Limb (tissue), 2 donors: Measurements from ENCODE around the gene D2HGDH.

Experiments used
- DNase-seq, 2 donors: peaks; one replicate each; pipeline ENCODE4 v3.0.0-alpha.2; 2016; ENCODE audit errors: extremely low spot score in 2 of 2

Gene D2HGDH

DNA sequence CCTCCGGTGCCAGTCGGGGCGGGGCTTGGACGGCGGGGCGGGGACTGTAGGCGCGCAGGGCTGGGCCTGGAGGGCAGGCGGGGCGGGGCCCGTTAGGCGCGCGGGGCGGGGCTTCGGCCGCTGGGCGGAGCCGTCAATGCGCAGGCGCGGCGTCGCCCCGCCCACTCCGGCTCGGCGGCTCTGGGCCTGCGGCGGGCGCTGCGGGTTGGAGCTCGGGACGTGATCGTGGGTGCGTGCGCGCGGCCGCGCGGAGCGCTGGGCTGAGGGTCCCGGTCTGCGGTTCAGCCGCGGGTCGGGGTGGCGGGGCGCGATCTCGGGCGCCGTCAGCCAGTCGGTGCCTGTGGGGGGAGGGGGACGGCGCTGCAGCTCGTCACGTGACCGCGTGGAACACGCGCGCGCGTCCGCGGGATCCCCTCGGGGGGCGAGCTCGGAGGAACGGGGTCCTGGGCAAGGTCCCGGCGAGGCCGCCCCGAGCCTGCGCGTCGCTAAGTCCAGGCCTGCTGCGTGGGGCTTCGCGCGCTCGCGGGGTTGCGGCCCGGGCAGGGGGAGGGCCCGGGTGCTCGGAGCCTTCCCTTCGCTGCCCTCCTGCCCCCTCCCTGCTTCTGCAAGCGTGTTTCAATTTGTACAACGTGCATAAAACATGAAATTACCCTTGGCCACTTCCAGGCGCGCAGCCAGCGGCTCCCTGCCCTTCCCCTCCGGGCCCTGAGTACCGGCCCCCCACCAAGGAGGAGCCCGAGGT lies at the start of gene D2HGDH:
D2HGDH (plus strand) TSS at position 164 of the 742 bp plus-strand sequence. CDS start 595 bp downstream, outside the sequence.
- peak; percentile 87 to 96 for DNase-seq

DNA sequence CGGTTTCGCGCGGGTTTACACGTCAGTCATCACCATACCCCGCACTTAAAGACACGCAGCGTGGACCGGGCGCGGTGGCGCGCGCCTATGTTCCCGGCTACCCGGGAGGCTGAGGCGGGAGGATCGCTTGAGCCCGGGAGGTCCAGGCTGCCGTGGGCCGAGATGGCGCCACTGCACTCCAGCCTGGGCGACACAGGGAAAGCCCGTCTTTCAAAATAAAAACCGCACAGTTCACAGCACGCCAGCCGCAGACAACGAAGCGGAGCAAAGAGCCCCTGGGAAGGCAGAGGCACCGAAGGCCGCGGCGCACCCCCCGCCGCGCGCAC lies 48.1 kb upstream of the D2HGDH start:
- no peak for DNase-seq

DNA sequence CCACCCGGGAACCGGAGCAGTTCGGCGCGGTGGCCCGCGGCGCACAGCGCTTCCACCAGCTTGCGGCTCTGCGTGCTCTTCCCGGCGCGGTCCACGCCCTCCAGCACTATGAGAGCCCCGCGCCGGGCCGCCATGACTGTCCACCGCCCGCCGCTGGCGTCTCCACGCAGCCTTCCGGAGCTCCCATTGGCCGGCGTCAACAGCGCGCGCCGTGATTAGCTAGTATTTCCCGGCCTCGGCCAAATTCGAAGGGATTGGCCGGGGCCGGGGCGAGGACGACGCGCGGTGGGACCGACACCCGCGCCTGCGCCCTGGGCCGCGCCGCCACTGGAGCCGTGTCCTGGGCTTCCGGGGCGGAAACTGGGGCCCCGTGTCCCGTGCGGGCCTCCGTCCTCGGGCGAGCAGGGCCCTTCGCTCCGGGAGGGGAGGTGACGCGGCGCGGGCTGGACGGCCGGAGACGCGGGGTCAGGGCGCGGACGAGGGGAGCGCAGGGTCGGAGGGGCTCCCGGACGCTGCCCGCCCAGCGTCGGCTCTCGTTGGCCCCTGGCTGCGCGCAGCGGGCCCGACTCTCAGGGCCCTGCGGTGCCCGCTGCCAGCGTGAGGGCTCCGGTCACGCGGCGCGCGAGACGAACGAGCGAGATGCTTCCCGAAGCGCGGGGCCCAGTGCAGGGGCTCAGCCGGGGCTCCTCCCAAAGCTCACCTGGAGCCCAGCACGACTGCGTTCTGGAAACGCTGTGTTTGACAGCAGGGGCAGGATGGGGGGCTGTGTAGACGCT lies 47.6 kb upstream of the D2HGDH start, which contains the start of gene DTYMK:
DTYMK (minus strand) TSS at position 166 of the 776 bp plus-strand sequence; CDS start at position 134, 32 bp downstream.
- DNase-seq, result peak; percentile 97 to 98

DNA sequence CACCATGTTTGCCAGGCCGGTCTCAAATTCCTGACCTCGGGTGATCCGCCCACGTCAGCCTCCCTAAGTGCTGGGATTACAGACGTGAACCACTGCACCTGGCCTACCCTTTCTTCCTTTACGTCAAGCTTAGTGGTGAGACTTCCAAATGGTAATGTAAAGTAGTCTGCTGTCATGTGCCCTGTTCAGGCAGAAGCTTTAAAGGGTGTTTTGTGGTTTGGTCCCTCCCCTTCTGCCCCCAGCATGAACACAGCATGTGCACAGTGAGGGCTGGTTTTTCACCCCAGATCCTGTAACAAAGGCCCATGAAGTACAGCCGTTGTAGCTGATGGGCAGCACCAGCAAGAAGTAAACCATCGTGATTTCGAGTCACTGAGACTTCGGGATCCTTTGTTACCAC lies 45.1 kb upstream of the D2HGDH start:
- DNase-seq, result no peak

DNA sequence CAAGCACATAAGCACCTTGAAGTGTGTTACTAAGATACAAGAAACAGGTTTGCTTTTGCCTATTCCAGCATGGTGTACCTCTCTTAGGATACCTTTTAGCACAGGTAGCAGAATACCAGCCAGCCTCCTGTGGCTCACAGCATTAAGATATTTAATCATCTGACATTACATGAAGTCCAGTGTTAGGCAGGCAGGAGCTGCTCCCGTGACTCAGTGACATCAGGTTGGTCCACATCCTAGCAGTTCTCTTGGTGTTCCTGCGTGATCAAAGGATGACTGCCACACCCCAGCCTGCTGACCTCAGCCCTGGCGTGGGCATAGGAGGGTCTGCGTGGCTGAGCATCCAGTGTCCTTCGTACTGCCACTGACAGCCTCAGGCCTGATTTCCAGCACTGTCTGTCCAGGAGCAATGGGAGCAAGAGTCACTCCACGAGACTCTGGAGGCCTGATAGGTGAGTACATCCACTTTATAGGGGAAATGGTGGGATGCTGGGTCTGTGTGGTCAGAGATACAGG lies 44.2 kb upstream of the D2HGDH start:
- DNase-seq, result no peak

DNA sequence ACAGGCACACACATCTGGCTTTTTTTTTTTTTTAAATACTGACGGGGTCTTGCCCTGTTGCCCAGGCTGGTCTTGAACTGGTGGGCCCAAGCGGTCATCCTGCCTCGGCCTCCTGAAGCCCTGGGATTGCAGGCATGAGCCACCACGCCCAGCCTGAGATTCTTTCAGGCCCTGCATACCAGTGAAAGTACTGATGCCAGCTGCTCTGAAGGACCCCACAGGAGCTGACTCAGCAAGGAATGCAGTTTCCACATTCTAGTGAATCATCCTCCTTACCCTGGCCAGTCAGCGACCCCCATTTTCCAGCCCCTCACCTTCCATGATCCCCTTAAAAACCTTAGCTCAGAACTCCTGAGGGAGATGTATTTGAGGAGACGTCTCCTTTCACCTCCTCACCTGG lies 42.0 kb upstream of the D2HGDH start:
- no peak for DNase-seq

DNA sequence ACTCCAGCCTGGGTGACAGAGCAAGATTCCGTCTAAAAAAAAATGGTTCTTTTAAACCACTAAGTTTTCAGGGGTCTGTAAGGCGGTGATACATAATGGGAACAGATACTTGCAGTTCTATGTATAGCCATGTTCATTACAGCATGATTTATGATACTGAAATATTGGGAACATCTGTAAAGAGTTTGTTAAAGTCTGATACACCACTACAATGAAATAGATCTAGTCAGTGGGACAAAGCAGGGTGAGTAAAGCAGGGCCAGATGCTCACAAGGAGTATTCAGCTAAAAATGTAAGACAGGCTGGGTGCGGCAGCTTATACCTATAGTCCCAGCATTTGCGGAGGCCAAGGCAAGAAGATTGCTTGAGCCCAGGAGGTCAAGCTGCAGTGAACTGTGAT lies 38.8 kb upstream of the D2HGDH start:
- no peak for DNase-seq

DNA sequence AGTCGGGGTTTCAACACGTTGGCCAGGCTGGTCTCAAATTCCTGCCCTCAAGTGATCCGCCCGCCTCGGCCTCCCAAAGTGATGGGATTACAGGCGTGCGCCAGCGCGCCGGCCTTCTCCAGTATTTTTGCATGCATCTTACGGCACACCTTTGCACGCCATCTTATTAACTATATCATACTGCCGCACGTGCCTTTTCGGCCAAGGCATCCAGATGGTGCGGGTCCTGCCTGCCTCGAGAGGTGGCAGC lies 33.4 kb upstream of the D2HGDH start:
- no peak for DNase-seq

DNA sequence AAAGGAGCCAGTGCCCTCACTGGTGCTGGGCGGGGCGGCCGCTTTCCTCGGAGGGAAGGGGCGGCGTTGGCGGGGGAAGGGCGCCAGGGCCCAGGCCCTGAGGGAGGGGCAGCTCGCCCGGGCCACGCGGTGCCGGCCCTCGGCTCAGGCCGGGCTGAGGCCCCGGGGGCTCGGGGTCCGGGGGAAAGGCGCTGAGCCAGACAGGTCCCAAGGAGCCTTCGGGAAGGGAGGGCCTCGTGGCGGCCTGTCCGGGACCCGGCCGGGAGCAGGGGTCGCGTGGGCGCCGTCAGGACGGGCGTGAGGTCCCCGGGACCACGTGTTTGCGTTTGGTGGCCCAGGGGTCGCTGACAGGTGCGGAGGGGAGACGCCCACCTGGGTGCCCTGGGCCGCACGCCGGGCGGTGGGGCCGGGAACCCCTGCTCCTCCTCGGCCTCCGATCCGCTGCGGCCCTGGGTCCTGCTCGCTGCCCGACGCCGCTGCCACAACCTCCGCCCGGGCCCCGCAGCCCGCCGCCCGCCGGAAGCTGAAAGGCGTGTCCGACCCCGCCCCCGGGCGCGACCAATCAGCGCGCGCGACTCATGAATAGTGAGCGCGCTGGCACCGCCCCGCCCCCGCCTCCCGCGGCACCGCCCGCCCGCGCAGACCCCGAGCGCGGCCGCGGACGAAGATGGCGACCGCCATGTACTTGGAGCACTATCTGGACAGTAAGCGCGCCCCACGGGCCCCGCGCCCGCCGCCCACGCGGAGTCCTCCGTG lies 32.9 kb upstream of the D2HGDH start, which contains the start of gene ING5:
ING5 (plus strand) TSS at position 641 of the 756 bp plus-strand sequence; CDS start at position 668, 27 bp downstream.
- peak; percentile 93 to 98 for DNase-seq

DNA sequence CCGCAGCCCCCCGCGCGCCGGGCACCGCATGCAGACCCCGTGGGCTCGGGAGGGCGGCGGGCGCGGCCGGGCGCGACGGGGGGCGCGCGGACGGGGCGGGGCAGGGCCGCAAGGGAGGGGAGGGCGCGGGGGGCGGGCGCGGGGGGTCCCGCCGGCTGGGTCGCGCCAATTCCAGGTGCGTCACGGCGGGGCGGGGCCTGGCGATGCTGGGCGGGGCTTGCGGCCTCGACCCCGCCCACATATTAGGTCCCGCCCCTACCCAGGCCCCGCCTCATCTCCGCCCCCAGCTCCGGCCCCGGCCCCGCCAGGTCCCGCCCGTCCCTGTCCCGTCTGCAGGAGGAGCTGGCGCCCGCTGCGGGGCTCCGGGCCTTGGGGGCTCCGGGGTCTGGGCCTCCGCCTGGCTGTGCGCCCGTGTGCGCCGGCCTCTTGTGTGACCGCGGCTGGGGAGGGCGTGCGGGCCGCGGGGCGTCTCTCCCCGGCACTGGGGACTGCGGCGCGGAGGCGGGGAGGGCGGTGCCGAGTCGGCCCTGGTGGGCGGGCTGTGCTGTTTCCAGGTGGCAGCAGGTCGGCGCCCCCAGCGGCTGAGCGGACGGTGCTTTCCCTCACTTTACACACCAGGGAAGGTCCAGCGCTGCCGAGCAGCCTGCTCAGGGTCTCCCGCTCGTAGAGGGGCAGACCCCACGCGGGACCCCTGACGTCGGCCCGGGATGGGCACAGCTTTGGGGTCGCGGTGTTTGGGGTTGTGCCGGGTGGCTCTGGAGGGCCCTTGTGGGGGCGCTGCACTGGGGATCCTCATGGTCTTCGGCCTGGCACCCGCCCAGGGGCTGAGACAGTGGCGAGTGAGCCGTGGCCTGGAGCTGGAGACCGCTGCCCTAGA lies 32.0 kb upstream of the D2HGDH start:
- peak; percentile 78 to 94 for DNase-seq

DNA sequence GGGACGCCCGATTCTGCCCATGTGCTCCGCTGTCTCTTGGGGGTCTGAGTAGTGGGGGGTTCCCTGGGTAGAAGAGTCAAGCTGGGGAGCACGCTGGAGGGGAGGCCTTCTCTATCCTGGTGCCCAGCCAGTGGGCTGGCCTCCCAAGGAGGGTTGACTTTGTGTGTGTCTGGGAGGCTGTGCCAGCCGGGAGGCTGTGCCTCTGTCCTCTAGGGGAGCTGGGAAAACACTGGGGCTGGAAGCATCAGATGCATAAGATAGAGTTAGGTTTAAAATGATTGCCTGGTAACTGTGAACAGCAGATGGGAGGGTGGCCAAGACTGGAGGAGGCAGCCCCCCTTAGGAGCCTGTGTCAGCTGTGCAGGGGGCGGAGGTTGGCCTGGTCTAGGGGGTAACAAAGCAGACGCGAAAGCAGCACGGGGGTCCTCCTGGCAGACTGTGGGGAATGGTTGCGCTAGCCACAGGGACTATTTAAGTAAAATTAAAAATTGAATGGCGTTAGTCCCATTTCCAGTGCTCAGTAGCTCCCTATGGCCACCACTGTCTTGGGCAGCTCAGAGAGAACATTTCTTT lies 31.3 kb upstream of the D2HGDH start:
- DNase-seq, result peak; percentile 10 to 41

DNA sequence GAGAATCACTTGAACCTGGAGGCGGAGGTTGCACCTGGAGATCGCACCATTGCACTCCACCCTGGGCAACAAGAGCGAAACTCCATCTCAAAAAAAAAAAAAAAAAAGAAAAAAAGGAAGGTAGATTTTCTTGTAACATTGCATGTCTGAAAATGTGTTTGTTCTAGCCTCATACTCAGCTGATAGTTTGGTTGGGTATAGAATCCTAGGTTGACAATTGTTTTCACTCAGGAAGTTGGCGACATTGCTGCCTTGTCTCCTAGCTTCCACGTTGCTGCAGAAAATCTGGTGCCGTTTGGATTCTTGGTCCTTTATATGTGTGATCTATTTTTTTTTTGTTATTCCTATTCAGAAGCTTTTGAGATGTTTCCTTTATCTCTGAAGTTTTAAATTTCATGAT lies 27.9 kb upstream of the D2HGDH start:
- no peak for DNase-seq

DNA sequence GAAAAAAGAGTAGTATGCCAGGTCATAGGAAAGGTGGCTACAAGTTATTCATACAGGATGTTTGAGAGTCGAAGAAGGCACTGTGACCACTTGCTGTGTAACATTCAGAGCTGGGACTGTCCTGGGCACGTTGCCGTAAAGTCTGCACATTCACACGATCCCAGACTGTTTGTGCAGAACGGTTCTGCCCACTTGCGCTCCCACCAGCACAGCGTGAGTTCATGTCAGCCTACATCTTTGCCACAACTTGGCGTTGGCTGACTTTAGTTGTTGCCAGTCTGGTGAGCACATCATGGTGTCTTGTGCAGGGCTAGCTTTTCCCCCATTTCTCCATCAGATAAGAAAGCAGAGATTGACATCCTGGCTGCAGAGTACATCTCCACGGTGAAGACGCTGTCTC lies 25.6 kb upstream of the D2HGDH start:
- no peak for DNase-seq

DNA sequence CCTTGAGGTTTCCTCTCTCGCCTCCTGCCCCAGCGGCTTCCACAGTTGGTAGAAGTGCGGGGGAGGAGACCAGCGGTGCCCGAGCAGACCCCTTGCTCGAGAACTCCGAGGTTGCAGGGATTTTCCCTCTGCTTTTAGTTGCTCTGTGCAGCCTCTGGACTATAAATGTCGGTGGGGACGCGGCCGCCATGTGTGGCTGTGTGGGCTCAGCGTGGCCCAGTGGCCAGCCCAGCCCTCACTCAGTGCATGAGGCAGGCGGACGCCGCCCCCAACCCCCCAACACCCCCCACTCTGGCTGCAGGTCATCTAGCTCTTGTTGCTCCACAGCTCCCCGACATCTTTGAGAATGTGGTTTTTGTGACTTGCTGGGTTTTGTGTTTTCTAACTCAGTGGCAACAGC lies 15.3 kb upstream of the D2HGDH start:
- DNase-seq, result no peak

DNA sequence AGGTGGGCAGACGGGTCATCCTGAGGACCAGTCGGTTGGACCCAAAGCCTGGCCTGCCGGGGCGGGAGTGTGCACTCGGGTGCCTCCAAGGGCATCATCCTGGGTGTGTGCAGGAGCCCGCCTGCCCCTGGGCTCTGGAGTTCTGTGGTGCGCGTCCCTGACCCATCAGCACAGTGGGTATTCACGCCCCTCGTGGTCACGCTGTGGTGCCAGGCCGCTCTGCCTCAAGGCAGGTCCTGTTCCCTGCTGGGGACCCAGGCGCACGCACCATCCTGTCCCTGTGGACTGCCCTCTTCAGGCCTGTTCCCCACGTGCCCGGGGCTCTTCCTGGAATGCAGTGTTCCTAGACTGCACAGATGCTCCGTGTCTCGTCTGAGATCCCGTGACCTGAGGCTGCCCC lies 14.3 kb upstream of the D2HGDH start:
- no peak for DNase-seq

DNA sequence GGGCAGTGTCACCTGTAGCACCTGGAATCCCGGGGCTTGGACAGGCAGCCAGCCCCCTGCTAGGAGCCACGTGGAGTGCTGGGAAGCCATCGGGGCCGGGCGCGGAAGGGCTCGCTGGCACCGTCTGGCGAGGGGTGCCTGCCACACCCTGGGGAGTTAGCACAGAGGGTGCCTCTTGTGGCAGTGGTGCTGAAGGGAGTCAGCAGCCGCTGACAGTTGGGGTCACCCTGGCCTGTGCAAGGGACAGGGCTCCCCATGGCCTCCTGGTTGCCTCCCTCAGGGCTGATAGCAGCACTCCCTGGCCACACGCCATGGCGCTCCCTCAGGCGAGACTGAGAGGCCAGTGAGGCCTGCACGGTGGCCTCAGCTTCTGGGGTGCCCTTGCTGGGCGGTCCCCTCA lies 13.9 kb upstream of the D2HGDH start:
- DNase-seq, result no peak

DNA sequence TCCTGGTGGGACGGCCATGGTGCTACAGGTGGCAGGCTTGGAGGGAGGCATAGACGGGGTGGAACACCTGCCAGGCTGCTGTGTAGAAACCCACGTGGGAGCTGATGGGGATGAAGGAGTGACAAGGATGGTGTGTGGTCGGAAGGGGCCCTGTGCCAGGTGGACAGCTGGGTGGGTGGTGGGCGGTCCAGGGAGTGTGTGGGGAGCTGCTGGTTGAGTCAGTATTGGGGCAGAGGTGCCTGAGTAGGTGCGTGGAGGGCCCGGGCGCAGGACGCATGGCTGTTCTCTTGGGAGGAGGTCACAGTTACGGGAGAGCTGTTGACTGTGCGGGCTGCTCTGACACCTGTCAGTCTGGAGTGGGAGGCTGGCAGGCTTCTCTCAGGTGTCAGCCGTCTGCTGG lies 12.6 kb upstream of the D2HGDH start:
- DNase-seq, result no peak

DNA sequence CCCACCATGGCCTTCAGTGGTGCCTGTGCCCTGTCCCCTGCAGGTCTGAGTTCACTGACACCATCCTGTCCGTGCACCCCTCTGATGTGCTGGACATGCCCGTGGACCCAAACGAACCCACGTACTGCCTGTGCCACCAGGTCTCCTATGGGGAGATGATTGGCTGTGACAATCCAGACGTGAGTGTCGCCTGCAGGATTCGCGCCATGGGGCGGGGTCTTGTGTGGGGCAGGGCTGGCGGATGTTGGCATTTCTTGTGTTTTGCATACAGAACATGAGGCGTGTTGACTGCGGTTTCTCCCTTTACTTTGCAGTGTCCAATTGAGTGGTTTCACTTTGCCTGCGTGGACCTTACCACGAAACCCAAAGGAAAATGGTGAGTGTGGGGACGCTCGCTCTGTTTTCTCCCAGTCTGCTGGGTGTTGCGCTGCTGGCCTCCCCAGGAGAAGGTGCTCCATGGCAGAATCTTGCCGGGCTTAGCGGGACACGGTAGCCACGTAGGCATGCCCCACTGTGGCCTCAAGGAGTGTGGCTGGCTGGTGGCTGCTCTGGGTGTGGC lies 11.5 kb upstream of the D2HGDH start:
- no peak for DNase-seq

DNA sequence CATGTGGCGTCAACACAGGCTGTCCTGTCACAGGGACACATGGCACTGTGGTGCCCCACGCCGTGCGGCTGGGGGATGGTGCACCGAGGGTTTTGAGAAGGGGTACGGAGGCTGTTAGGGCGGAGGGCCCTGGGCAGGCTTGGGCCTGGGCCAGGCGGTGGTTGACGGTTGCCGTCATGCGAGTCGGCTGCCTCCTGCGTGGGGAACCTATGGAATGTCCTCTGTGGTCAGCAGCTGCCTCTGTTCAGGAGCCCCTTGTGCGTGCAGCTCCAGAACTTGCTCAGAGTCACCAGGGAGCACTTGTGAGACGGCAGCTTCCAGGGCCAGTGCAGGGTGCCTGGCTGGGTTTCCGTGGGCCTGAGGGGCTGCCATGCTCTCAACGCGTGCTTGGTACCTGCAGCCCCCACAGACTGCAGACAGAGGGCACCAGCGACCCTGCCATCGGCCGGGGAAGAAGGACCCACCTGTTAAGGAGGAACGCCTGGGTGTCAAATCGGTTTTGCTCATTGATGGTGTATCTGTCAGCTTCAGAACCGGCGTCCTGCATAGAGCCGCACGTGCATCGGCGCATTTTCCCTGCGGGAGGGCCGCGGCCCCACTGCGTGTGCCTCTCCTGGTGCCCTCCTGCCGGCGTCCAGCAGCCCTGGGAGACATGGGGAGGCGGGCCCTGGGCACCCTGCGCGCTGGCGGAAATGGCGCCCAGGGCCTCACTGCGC lies 10.0 kb upstream of the D2HGDH start:
- no peak for DNase-seq
